ENCODE measurements around the gene MAEL.

MAEL gene

GRCh38 chr1:166988974-166989515, at the start of gene MAEL:
MAEL (plus strand) TSS chr1:166989280; CDS start chr1:166989353, 73 bp downstream.
- H3K36me3 ChIP-seq (ENCODE audit: control insufficient read depth in 2 of 2, insufficient read depth in 2 of 2, low read length in 2 of 2): no peaks in the 10 kb centered on the region
- no peak within 1 kb of the TSS for H3K9ac ChIP-seq (ENCODE audit: low read depth in 1 of 2, low read length in 2 of 2)
- no peaks in the 10 kb centered on the region for H3K27me3 ChIP-seq (ENCODE audit: control insufficient read depth in 2 of 2, insufficient read depth in 2 of 2, low read length in 2 of 2)
- no peaks in the 10 kb centered on the region for H3K4me1 ChIP-seq (ENCODE audit: control insufficient read depth in 2 of 2, insufficient read depth in 2 of 2, low read length in 2 of 2)
- no peaks in the 10 kb centered on the region for H3K9me3 ChIP-seq (ENCODE audit: control insufficient read depth in 2 of 2, low read length in 2 of 2)
- H3K27ac ChIP-seq (ENCODE audit: low read depth in 2 of 2, low read length in 2 of 2): no peak within 1 kb of the TSS
- H3K4me3 ChIP-seq (ENCODE audit: low read length in 2 of 2): no peak within 1 kb of the TSS

DNA sequence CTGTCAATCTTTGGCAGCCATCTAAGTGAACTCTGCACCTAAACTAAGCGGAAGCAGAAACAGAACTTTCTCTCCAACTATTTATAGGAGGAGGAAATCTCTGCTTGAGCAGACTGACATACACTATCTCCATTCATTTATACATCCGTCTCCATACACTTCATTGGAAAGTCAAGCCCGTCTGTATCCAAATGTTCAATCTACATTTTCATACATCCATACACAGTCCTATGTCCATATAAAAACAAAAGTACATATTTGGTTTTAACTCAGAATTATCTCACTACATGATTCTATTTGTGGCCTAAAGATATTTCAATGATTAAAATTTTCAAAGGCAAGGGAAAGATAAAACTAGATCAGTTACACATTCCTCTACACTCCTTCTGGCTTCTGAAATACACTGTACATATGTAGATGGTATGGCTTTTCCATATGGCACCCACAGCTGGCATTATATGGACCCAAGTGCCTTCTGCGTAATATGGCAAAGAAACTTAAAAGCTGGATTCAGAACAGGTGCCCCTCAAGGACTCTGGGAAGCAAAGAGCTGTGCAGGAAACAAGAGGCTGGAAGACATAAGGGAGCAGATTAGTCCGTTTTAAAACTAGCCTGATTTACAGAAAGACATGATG, 49.2 kb upstream of the MAEL start:
- no peak overlapping the region for H3K4me3 ChIP-seq (ENCODE audit: low read length in 2 of 2)
- no peak overlapping the region for H3K9ac ChIP-seq (ENCODE audit: low read depth in 1 of 2, low read length in 2 of 2)
- H3K27ac ChIP-seq (ENCODE audit: low read depth in 2 of 2, low read length in 2 of 2): no peak overlapping the region
- no peaks in the 10 kb centered on the region for H3K4me1 ChIP-seq (ENCODE audit: control insufficient read depth in 2 of 2, insufficient read depth in 2 of 2, low read length in 2 of 2)
- no peaks in the 10 kb centered on the region for H3K36me3 ChIP-seq (ENCODE audit: control insufficient read depth in 2 of 2, insufficient read depth in 2 of 2, low read length in 2 of 2)
- H3K27me3 ChIP-seq (ENCODE audit: control insufficient read depth in 2 of 2, insufficient read depth in 2 of 2, low read length in 2 of 2): no peaks in the 10 kb centered on the region
- no peaks in the 10 kb centered on the region for H3K9me3 ChIP-seq (ENCODE audit: control insufficient read depth in 2 of 2, low read length in 2 of 2)

- peaks cover 4 to 12% of the 10 kb centered on the region in 2 donors for H3K27me3 ChIP-seq (ENCODE audit: control insufficient read depth in 2 of 2, insufficient read depth in 2 of 2, low read length in 2 of 2)
- H3K36me3 ChIP-seq (ENCODE audit: control insufficient read depth in 2 of 2, insufficient read depth in 2 of 2, low read length in 2 of 2): no peaks in the 10 kb centered on the region
- H3K4me3 ChIP-seq (ENCODE audit: low read length in 2 of 2): no peak overlapping the region
- no peaks in the 10 kb centered on the region for H3K9me3 ChIP-seq (ENCODE audit: control insufficient read depth in 2 of 2, low read length in 2 of 2)
- no peak overlapping the region for H3K9ac ChIP-seq (ENCODE audit: low read depth in 1 of 2, low read length in 2 of 2)
- no peak overlapping the region for H3K27ac ChIP-seq (ENCODE audit: low read depth in 2 of 2, low read length in 2 of 2)
- H3K4me1 ChIP-seq (ENCODE audit: control insufficient read depth in 2 of 2, insufficient read depth in 2 of 2, low read length in 2 of 2): no peaks in the 10 kb centered on the region
Measured at GRCh38 chr1:166944186-166944967, 44.7 kb upstream of the MAEL start.

DNA sequence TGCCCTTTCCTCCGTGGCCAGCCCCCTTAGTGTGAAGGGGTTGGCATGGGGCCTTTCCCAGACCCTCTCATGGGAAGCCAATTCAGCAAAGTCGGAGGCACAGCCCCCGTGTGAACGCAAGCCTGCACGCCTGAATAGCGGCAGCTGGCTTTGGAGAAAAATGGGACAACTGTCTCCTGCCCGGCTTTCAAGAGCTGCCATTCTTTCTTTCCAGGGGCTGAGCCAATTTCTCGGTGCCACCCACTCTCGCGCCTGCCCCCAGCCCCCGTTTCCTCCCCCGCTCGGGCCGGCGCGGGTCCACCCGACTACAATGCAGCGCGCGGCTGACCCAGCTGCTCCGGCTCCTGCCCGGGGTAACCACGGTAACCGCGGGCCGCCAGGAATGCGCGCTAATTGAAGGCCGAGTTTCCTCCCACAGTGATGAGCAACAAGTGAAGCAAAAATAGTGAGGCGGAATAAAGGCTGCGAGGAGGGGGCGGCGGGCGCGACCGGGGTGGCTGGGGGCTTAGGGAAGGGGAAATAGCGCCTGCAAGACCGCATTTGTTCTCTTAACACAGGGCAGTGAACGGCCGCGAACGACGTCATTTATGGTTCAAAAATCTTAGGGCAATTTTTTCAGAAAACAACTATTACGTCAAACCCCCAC, 41.6 kb upstream of the MAEL start:
- no peak overlapping the region for H3K4me3 ChIP-seq (ENCODE audit: low read length in 2 of 2)
- H3K9ac ChIP-seq (ENCODE audit: low read depth in 1 of 2, low read length in 2 of 2): no peak overlapping the region
- peaks cover 4 to 12% of the 10 kb centered on the region in 2 donors for H3K27me3 ChIP-seq (ENCODE audit: control insufficient read depth in 2 of 2, insufficient read depth in 2 of 2, low read length in 2 of 2)
- no peaks in the 10 kb centered on the region for H3K36me3 ChIP-seq (ENCODE audit: control insufficient read depth in 2 of 2, insufficient read depth in 2 of 2, low read length in 2 of 2)
- H3K27ac ChIP-seq (ENCODE audit: low read depth in 2 of 2, low read length in 2 of 2): no peak overlapping the region
- no peaks in the 10 kb centered on the region for H3K9me3 ChIP-seq (ENCODE audit: control insufficient read depth in 2 of 2, low read length in 2 of 2)
- no peaks in the 10 kb centered on the region for H3K4me1 ChIP-seq (ENCODE audit: control insufficient read depth in 2 of 2, insufficient read depth in 2 of 2, low read length in 2 of 2)

DNA sequence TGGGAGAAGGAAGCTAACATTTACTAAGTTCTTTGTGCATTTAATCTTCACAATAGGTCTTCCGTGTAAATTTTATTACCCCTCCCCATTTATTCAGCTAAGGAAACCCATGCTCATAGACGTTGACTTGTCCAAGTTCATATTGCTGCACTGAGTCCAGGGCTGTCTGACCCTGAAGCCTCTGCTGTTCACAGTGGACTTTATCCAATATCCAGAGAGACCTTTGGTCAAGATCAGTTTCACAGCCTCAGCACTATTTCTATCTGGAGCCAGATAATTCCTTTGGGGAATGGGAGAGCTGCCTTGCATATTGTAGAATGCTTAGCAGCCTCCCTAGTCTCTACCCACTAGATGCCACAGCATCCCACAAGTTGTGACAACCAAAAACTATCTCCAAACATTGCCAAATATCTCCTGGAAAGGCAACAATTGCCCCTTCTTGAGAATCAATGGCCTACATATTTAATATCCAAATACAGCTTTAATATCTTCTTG, 40.2 kb upstream of the MAEL start:
- H3K27ac ChIP-seq (ENCODE audit: low read depth in 2 of 2, low read length in 2 of 2): no peak overlapping the region
- no peaks in the 10 kb centered on the region for H3K9me3 ChIP-seq (ENCODE audit: control insufficient read depth in 2 of 2, low read length in 2 of 2)
- peaks cover 4 to 12% of the 10 kb centered on the region in 2 donors for H3K27me3 ChIP-seq (ENCODE audit: control insufficient read depth in 2 of 2, insufficient read depth in 2 of 2, low read length in 2 of 2)
- no peak overlapping the region for H3K9ac ChIP-seq (ENCODE audit: low read depth in 1 of 2, low read length in 2 of 2)
- no peak overlapping the region for H3K4me3 ChIP-seq (ENCODE audit: low read length in 2 of 2)
- H3K4me1 ChIP-seq (ENCODE audit: control insufficient read depth in 2 of 2, insufficient read depth in 2 of 2, low read length in 2 of 2): no peaks in the 10 kb centered on the region
- no peaks in the 10 kb centered on the region for H3K36me3 ChIP-seq (ENCODE audit: control insufficient read depth in 2 of 2, insufficient read depth in 2 of 2, low read length in 2 of 2)

DNA sequence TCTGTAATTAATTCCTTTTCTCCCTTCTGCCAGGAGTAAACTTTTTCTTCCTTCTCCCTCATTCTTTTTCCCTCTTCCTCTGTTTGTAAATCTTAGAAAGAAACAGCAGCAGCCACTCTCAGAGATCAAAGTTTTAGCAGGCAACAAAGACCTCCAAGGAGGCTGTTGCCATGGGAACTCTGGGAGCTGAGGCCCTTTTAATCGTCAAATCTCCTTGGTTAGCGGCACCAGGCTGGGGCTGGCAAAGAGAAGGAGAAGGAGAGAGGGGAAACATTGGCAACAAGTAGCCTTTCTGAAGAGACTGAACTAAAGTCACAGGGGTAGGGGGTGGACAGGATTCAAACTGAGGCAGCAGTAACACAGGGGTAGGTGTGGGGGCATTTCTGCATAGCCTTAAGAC, 38.9 kb upstream of the MAEL start:
- no peak overlapping the region for H3K27ac ChIP-seq (ENCODE audit: low read depth in 2 of 2, low read length in 2 of 2)
- no peaks in the 10 kb centered on the region for H3K9me3 ChIP-seq (ENCODE audit: control insufficient read depth in 2 of 2, low read length in 2 of 2)
- no peak overlapping the region for H3K9ac ChIP-seq (ENCODE audit: low read depth in 1 of 2, low read length in 2 of 2)
- H3K4me1 ChIP-seq (ENCODE audit: control insufficient read depth in 2 of 2, insufficient read depth in 2 of 2, low read length in 2 of 2): no peaks in the 10 kb centered on the region
- H3K36me3 ChIP-seq (ENCODE audit: control insufficient read depth in 2 of 2, insufficient read depth in 2 of 2, low read length in 2 of 2): no peaks in the 10 kb centered on the region
- H3K27me3 ChIP-seq (ENCODE audit: control insufficient read depth in 2 of 2, insufficient read depth in 2 of 2, low read length in 2 of 2): peaks cover 4 to 12% of the 10 kb centered on the region in 2 donors
- no peak overlapping the region for H3K4me3 ChIP-seq (ENCODE audit: low read length in 2 of 2)

DNA sequence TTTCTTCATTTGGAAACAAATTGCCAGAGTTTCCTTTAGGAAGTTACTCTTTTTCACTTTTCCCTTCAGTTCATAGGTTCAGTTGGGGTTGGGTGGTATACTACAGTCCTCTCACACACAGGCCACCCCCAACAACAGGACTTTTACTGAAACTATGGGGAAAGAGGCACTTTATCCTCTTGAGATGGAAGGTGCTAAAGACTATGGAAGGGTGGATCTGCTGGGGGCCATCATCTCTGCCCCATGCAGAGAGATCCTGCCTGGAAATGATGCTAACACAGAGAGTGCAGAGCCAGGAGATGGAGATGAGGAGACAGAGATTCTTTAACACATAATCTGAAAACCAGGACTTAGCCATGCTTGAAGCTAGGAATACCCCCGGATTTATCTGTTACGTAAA, 38.0 kb upstream of the MAEL start:
- Histone ChIP-seq H3K4me1 (ENCODE audit: control insufficient read depth in 2 of 2, insufficient read depth in 2 of 2, low read length in 2 of 2) (no peaks in the 10 kb centered on the region), H3K4me3 (ENCODE audit: low read length in 2 of 2) (no peak overlapping the region), H3K9ac (ENCODE audit: low read depth in 1 of 2, low read length in 2 of 2) (no peak overlapping the region), H3K27ac (ENCODE audit: low read depth in 2 of 2, low read length in 2 of 2) (no peak overlapping the region), H3K9me3 (ENCODE audit: control insufficient read depth in 2 of 2, low read length in 2 of 2) (no peaks in the 10 kb centered on the region), H3K36me3 (ENCODE audit: control insufficient read depth in 2 of 2, insufficient read depth in 2 of 2, low read length in 2 of 2) (no peaks in the 10 kb centered on the region), H3K27me3 (ENCODE audit: control insufficient read depth in 2 of 2, insufficient read depth in 2 of 2, low read length in 2 of 2) (peaks cover 4 to 12% of the 10 kb centered on the region in 2 donors)

DNA sequence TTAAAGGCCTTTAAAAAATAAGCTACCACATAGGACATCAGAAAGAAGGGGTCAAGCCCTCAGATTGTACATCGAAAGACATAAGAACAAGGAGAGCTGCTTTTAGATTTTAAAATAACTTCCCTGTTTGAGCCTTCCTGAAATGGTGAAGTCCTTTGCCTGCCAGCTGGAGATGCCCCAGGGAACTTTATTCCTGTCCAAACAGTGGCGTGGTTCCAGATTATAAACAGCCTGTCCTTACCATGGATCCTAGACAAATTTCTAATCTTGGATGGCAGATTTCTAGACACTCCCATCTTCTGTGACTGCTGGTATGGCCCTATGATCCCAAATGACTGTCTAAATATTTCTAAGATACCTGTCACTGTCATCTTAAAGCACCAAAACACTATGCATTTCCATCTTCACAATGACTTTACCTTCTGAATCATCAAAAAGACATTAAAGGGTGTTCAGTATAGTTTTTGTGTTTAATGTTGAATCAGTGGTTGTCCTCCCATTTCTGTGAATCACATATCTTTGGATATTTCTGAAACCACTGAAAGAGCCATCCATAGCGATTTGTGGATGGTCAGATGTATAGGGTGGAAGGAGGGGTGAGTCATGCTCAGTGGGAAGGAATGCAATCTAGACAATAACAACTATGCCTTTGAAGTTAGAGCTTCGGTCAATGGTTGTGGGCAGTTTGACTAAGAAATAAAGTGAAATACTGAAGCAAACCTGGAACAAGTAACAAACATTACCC, 36.9 kb upstream of the MAEL start:
- Histone ChIP-seq H3K36me3 (ENCODE audit: control insufficient read depth in 2 of 2, insufficient read depth in 2 of 2, low read length in 2 of 2) (no peaks in the 10 kb centered on the region), H3K9me3 (ENCODE audit: control insufficient read depth in 2 of 2, low read length in 2 of 2) (no peaks in the 10 kb centered on the region), H3K27me3 (ENCODE audit: control insufficient read depth in 2 of 2, insufficient read depth in 2 of 2, low read length in 2 of 2) (peaks cover 4 to 9% of the 10 kb centered on the region in 2 donors), H3K9ac (ENCODE audit: low read depth in 1 of 2, low read length in 2 of 2) (no peak overlapping the region), H3K27ac (ENCODE audit: low read depth in 2 of 2, low read length in 2 of 2) (no peak overlapping the region), H3K4me1 (ENCODE audit: control insufficient read depth in 2 of 2, insufficient read depth in 2 of 2, low read length in 2 of 2) (no peaks in the 10 kb centered on the region), H3K4me3 (ENCODE audit: low read length in 2 of 2) (no peak overlapping the region)

DNA sequence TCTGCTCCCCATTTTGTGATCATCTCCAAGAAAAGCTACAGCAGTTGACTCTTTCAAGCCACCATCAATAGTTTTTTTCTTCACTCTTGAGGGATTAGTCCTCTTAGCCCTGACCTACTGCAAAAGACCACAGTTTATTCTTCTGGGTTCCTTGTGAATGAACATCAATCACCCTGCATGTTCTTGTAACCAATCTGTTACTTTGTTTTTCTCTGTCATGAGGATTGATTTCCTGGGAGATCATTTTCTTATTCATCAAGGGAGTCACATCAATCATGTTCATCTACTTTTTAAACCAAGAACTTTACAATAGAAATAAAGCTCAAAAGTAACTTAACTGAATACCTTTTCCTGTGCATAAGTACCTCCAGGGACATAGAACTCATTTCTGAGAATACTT, 35.6 kb upstream of the MAEL start:
- H3K36me3 ChIP-seq (ENCODE audit: control insufficient read depth in 2 of 2, insufficient read depth in 2 of 2, low read length in 2 of 2): no peaks in the 10 kb centered on the region
- no peak overlapping the region for H3K4me3 ChIP-seq (ENCODE audit: low read length in 2 of 2)
- H3K4me1 ChIP-seq (ENCODE audit: control insufficient read depth in 2 of 2, insufficient read depth in 2 of 2, low read length in 2 of 2): no peaks in the 10 kb centered on the region
- H3K9me3 ChIP-seq (ENCODE audit: control insufficient read depth in 2 of 2, low read length in 2 of 2): no peaks in the 10 kb centered on the region
- no peaks in the 10 kb centered on the region for H3K27me3 ChIP-seq (ENCODE audit: control insufficient read depth in 2 of 2, insufficient read depth in 2 of 2, low read length in 2 of 2)
- H3K27ac ChIP-seq (ENCODE audit: low read depth in 2 of 2, low read length in 2 of 2): no peak overlapping the region
- no peak overlapping the region for H3K9ac ChIP-seq (ENCODE audit: low read depth in 1 of 2, low read length in 2 of 2)

Data from mucosa of rectum (tissue), 2 donors.